K562 (cell line): ENCODE measurements around the gene CNTFR. TPM values are rescaled to one million over a fixed set of nuclear protein-coding genes. Genes with fewer than 3 reads are reported as not detected.

Experiments
- BRD4 ChIP-seq: fragments of 200-600 bp; sonication (generic); IDR thresholded peaks from 2 replicates; pipeline ENCODE4 v1.6.1; 2017; ENCODE audit warnings: inconsistent platforms
- FUS ChIP-seq: fragments of 200-400 bp; formaldehyde crosslinking; optimal IDR thresholded peaks from 2 replicates; pipeline ENCODE3; 2017; ENCODE audit warnings: low read depth, low read length
- GABPB1 ChIP-seq: sonication (generic); formaldehyde crosslinking; IDR thresholded peaks from 2 replicates; pipeline ENCODE4 v1.8.0; 2022; ENCODE audit warnings: mild to moderate bottlenecking, missing genetic modification reagents
- HDAC8 ChIP-seq: fragments of 450-650 bp; IDR thresholded peaks from 2 replicates; pipeline ENCODE4 v1.6.1; 2016; ENCODE audit warnings: mild to moderate bottlenecking, missing genetic modification characterization, moderate library complexity, missing compliant biosample characterization
- LCOR ChIP-seq: sonication (generic); formaldehyde crosslinking; IDR thresholded peaks from 2 replicates; pipeline ENCODE4 v1.8.0; 2022; ENCODE audit warnings: mild to moderate bottlenecking, missing genetic modification reagents
- MYNN ChIP-seq, 2 experiments: sonication (generic); formaldehyde crosslinking in 1 of 2; IDR thresholded peaks; 2 replicates each; pipeline versions ENCODE4 v1.5.0 to v1.6.1; 2016 to 2020; ENCODE audit warnings: antibody characterized with exemption in 1 of 2, missing genetic modification reagents in 1 of 2
- NFRKB ChIP-seq: fragments of 450-650 bp; IDR thresholded peaks from 2 replicates; pipeline ENCODE4 v1.6.1; 2016; ENCODE audit warnings: low read depth
- NRF1 ChIP-seq, 2 experiments: fragments of 450-650 bp; IDR thresholded peaks in 1 of 2; conservative IDR thresholded peaks in 1 of 2; 2 replicates each; pipeline ENCODE4 v1.6.1; 2014; ENCODE audit warnings: mild to moderate bottlenecking in 2 of 2
- POLR2A ChIP-seq: fragments of 450-650 bp; conservative IDR thresholded peaks from 2 replicates; pipeline ENCODE4 v1.6.1; 2016
- RAD51 ChIP-seq: fragments of 450-650 bp; IDR thresholded peaks from 2 replicates; pipeline ENCODE4 v1.7.1; 2016; ENCODE audit warnings: low read depth, mild to moderate bottlenecking, borderline replicate concordance
- RBM14 ChIP-seq: fragments of 200-400 bp; formaldehyde crosslinking; IDR thresholded peaks from 2 replicates; pipeline ENCODE4 v1.6.1; 2018; ENCODE audit warnings: low read depth, mild to moderate bottlenecking, low read length, moderate library complexity, borderline replicate concordance; ENCODE audit not compliant: insufficient read depth
- SPI1 ChIP-seq: IDR thresholded peaks from 2 replicates; pipeline ENCODE4 v1.6.1; 2011; ENCODE audit warnings: low read depth, low read length, control low read depth, borderline replicate concordance
- SUPT5H ChIP-seq: fragments of 450-650 bp; IDR thresholded peaks from 2 replicates; pipeline ENCODE4 v1.6.1; 2016
- ZKSCAN1 ChIP-seq: fragments of 150-350 bp; IDR thresholded peaks from 2 replicates; pipeline ENCODE4 v1.6.1; 2016; ENCODE audit warnings: low read depth, low read length
- ZNF263 ChIP-seq: sonication (generic); formaldehyde crosslinking; IDR thresholded peaks from 2 replicates; pipeline ENCODE4 v1.8.0; 2022; ENCODE audit warnings: mild to moderate bottlenecking, missing genetic modification reagents, borderline replicate concordance
- ZNF444 ChIP-seq: fragments of 250-450 bp; sonication (Bioruptor Pico); IDR thresholded peaks from 2 replicates; pipeline ENCODE4 v1.4.0; 2020; ENCODE audit warnings: mild to moderate bottlenecking, moderate library complexity
- polyA plus RNA-seq, 8 experiments: library from polyadenylated mRNA; depleted of rRNA in 4 of 8; stranded (reverse) in 5 of 8; unstranded in 3 of 8; fragments of >200 nt; fragmentation: Nextera tagmentation in 2 of 8; fragmentation: Illumina TruSeq in 1 of 8; extraction: Ambion mirVana in 2 of 8; extraction: Trizol in 1 of 8; gene quantifications; 2 replicates each; pipeline versions ENCODE4 v1.2.1 to v1.2.3, GENCODE V29; 2011 to 2014; ENCODE audit warnings: inconsistent platforms in 1 of 8, missing spikeins in 1 of 8
- total RNA-seq, 7 experiments: library from RNA; depleted of rRNA in 6 of 7; stranded (reverse); fragments of >200 nt in 6 of 7; fragmentation: Illumina TruSeq in 2 of 7; extraction: Trizol in 2 of 7; gene quantifications; 2 replicates each; pipeline versions ENCODE4 v1.2.1 to v1.2.3, GENCODE V29; 2011 to 2021; ENCODE audit warnings: low replicate concordance in 1 of 7
- TF ChIP-seq, protein P1 (sequence below), 3 experiments: fragments of 200-800 bp in 1 of 3; sonication (Bioruptor generic) in 1 of 3; sonication (generic) in 1 of 3; formaldehyde crosslinking in 1 of 3; IDR thresholded peaks; 2 replicates each; pipeline versions ENCODE4 v1.6.1 to v1.8.0; 2016 to 2022; ENCODE audit warnings: mild to moderate bottlenecking in 2 of 3, missing compliant biosample characterization in 2 of 3, missing genetic modification characterization in 2 of 3, missing genetic modification reagents in 1 of 3
- TF ChIP-seq, protein P2 (sequence below): sonication (generic); formaldehyde crosslinking; IDR thresholded peaks from 2 replicates; pipeline ENCODE4 v1.9.0; 2022; ENCODE audit warnings: mild to moderate bottlenecking, missing genetic modification reagents
- TF ChIP-seq, protein P3 (sequence below): sonication (generic); formaldehyde crosslinking; IDR thresholded peaks from 2 replicates; pipeline ENCODE4 v1.8.0; 2022; ENCODE audit warnings: missing genetic modification reagents, mild to moderate bottlenecking, moderate library complexity, borderline replicate concordance
- TF ChIP-seq, protein P4 (sequence below): fragments of 450-650 bp; IDR thresholded peaks from 2 replicates; pipeline ENCODE4 v1.7.0; 2016; ENCODE audit warnings: borderline replicate concordance

The CNTFR gene
- total and polyA plus RNA-seq, 9 of the 15 experiments (the other 6 are each of a cell fraction or from before 2014, with no cell fraction given): not detected

DNA sequence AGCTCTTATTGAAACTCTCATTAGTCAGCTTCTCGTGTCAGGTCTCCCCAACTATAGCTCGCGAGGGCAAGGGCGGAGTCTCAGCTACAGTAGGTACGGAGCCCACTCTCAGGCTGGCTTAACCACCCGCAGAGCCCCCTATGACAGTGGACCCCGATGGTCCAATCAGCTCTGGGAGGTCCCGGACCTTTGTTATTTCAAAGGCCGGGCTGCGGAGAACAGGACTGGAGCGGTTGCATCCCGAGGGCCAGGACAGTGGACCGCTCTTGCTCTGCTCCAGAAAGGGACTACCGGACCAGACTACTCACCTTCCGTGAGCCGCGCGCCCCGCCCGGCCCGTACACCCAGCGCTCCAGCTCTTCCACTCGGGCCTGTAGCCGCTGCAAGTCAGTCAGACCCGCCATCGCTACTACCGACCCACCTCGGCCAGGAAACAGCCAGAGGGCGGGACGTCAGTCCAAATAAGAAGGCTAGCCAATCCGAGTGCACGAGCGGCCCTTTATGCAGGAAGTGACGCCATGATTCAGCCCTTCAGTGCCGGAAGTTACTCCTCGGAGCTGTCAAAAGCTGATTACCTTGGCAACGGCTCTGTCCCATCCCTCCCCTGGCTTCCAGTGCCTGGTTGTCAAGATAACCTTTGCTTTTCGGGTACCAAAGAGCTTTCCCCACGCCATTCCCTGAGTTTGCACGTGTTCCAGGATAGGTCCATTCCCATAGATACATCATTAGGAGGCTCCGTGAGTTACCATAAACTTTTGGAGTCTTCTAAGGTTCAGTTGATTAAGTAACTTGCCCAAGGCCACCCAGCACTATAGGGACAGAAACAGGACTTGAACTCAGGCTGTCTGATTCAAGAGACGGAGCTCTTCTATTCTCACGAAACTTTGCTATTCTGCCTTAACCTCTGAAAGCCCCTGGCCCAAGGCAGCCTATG, 30.8 kb upstream of the CNTFR start, which contains the start of gene DCTN3 (continued):
- TF ChIP-seq HDAC8 (tag): no peak
- TF ChIP-seq, protein P1, sequence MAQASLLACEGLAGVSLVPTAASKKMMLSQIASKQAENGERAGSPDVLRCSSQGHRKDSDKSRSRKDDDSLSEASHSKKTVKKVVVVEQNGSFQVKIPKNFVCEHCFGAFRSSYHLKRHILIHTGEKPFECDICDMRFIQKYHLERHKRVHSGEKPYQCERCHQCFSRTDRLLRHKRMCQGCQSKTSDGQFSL (CRISPR knock-in tag; IDR thresholded peaks at IDR 0.05): no peak
- TF ChIP-seq, protein P1 (tag; IDR thresholded peaks at IDR 0.05): no peak
- TF ChIP-seq, protein P2, sequence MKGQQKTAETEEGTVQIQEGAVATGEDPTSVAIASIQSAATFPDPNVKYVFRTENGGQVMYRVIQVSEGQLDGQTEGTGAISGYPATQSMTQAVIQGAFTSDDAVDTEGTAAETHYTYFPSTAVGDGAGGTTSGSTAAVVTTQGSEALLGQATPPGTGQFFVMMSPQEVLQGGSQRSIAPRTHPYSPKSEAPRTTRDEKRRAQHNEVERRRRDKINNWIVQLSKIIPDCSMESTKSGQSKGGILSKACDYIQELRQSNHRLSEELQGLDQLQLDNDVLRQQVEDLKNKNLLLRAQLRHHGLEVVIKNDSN (CRISPR knock-in tag): no peak
- TF ChIP-seq RAD51: no peak
- TF ChIP-seq NFRKB: no peak
- TF ChIP-seq FUS: no peak
- no peak for TF ChIP-seq ZNF263
- no peak for TF ChIP-seq RBM14
- TF ChIP-seq, protein P3, sequence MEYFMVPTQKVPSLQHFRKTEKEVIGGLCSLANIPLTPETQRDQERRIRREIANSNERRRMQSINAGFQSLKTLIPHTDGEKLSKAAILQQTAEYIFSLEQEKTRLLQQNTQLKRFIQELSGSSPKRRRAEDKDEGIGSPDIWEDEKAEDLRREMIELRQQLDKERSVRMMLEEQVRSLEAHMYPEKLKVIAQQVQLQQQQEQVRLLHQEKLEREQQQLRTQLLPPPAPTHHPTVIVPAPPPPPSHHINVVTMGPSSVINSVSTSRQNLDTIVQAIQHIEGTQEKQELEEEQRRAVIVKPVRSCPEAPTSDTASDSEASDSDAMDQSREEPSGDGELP (CRISPR knock-in tag): peak; percentile 44; the same call in 1 of the 2 replicates
- TF ChIP-seq ZNF444 (CRISPR knock-in tag): no peak
- TF ChIP-seq, protein P4, sequence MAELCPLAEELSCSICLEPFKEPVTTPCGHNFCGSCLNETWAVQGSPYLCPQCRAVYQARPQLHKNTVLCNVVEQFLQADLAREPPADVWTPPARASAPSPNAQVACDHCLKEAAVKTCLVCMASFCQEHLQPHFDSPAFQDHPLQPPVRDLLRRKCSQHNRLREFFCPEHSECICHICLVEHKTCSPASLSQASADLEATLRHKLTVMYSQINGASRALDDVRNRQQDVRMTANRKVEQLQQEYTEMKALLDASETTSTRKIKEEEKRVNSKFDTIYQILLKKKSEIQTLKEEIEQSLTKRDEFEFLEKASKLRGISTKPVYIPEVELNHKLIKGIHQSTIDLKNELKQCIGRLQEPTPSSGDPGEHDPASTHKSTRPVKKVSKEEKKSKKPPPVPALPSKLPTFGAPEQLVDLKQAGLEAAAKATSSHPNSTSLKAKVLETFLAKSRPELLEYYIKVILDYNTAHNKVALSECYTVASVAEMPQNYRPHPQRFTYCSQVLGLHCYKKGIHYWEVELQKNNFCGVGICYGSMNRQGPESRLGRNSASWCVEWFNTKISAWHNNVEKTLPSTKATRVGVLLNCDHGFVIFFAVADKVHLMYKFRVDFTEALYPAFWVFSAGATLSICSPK: no peak
- no peak for TF ChIP-seq ZKSCAN1
- TF ChIP-seq GABPB1 (CRISPR knock-in tag): peak; percentile 90
- TF ChIP-seq SUPT5H: peak; percentile 60; the same call in 1 of the 2 replicates
- TF ChIP-seq POLR2A: peak; percentile 71
- 0 out of 4 replicates have a peak, but pooled peaks of 1 of the 2 experiments have one; percentile 9 for TF ChIP-seq NRF1 (conservative IDR thresholded peaks at IDR 0.05 in 1 of 2, IDR thresholded peaks at IDR 0.05 in 1 of 2)
- peak; percentile 62; the same call in 1 of the 2 replicates for TF ChIP-seq LCOR (CRISPR knock-in tag)
- no peak for TF ChIP-seq SPI1
- TF ChIP-seq MYNN (IDR thresholded peaks at IDR 0.05): no peak
- TF ChIP-seq MYNN (CRISPR knock-in tag; IDR thresholded peaks at IDR 0.05): no peak
- TF ChIP-seq BRD4: no peak
